ENCODE measurements around the gene CSF2.

The CSF2 gene

DNA sequence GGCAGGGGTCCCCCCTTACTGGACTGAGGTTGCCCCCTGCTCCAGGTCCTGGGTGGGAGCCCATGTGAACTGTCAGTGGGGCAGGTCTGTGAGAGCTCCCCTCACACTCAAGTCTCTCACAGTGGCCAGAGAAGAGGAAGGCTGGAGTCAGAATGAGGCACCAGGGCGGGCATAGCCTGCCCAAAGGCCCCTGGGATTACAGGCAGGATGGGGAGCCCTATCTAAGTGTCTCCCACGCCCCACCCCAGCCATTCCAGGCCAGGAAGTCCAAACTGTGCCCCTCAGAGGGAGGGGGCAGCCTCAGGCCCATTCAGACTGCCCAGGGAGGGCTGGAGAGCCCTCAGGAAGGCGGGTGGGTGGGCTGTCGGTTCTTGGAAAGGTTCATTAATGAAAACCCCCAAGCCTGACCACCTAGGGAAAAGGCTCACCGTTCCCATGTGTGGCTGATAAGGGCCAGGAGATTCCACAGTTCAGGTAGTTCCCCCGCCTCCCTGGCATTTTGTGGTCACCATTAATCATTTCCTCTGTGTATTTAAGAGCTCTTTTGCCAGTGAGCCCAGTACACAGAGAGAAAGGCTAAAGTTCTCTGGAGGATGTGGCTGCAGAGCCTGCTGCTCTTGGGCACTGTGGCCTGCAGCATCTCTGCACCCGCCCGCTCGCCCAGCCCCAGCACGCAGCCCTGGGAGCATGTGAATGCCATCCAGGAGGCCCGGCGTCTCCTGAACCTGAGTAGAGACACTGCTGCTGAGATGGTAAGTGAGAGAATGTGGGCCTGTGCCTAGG lies at the start of gene CSF2:
Gene CSF2, plus strand, starts transcription at position 559 of the 783 bp plus-strand sequence. Its CDS starts 35 bp downstream, at position 594.
- DNase-seq (ENCODE audit: low read depth): no peak

DNA sequence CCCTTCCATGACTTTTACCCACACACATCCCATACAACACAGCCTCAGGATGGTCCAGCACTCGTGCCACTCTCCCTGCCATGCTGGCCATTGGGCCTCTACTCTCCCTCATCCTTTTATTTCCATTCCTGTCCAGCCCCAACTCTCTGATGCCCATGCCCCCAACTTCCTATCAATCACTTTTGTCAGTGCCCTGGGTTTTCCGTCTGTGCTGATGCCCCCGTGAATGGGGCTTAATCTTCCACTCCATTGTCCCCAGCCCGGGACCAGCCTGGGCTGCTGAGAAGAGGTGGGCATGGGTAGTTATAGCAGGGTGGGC lies 49.5 kb upstream of the CSF2 start:
- no peak for DNase-seq (ENCODE audit: low read depth)

- DNase-seq (ENCODE audit: low read depth): no peak
Observed at GRCh38 chr5:132024789-132025402, 48.7 kb upstream of the CSF2 start.

DNA sequence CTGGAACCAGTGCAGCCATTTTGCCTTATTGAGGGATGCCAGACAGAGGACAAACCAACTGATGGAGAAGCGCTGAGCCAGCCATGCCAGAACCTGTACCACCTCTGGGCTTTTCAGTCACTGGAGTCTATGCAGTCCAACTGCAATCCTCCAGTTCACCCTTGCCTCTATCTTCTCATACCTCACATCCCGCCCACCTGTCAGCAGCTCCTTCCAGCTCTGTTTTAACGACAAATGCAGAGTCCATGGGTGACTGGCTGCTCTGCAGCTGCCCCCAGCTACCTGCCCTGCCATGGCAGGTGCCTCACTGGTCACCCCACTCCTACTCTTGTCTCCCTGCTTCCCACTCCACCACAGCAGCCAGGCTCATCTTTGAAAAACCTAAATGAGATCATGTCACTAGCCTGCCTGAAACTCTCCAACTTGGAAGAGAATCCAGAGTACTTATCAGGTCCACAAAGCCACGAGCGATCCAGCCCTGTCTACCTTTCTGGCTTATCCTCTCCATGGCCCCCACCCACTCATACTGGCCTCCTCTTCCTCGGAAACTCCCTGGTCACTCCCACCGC lies 48.1 kb upstream of the CSF2 start:
- no peak for DNase-seq (ENCODE audit: low read depth)

DNA sequence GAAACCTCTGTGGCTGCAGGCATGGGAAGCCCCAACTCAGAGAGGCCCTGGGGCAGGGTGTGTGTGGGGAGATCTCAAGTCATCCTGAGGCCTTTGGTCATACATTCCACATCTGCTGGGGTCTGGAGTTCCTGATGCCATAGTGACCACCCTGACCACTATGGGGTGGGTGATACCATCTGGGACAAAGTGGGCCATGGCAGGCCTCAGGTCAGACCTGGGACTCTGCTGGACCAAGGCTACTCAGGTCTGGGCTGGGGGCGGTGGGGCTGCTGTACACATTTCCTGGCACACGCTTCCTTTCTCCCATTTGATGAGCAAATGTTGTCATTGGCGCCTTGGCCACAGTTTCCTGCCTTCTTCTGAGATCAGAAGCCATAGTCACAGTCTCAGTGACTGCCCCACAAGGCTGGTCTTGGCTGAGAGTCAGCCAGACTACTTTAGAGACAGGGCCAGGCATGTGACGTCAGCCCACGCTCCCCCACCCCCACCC lies 47.0 kb upstream of the CSF2 start:
- no peak for DNase-seq (ENCODE audit: low read depth)

DNA sequence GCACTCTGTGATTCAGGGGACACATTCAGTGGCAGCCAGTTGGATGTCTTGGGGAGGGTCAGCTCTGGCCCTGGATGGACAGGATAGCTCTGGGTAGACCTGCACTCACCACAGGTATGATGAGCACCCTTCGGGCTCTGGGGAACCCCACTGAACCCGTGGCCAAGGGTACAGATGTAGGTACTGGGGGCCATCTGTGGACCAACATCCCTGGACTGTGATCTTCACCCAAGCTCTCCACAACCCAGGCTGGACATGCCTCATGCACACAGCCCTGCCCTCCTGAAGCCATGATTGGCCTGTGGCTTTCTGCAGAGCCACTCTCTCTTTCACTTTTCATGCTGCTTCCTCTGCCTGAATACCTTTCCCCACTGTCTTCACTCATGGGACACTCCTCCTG lies 46.6 kb upstream of the CSF2 start:
- no peak for DNase-seq (ENCODE audit: low read depth)

- no peak for DNase-seq (ENCODE audit: low read depth)
Observed at GRCh38 chr5:132029609-132030330, 43.8 kb upstream of the CSF2 start.

DNA sequence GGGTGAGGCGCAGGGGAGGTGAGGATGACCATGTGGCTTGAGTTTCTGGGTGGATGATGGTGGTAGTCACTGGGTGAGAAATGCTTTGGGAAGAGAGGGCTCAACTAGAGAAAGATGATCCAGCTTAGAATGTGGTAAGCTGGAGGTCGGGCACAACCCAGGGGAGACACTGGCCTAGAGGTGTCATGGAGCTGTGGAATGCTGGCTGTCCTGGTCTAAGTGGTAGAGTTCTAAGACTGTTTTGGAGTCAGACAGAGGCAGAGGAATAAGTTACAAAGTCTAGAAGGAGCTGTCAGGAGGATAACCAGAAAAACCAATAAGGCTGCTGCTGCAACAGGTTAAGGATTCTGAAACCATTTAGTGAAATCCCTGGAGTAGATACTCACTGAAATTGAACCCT lies 43.0 kb upstream of the CSF2 start:
- DNase-seq (ENCODE audit: low read depth): no peak

DNA sequence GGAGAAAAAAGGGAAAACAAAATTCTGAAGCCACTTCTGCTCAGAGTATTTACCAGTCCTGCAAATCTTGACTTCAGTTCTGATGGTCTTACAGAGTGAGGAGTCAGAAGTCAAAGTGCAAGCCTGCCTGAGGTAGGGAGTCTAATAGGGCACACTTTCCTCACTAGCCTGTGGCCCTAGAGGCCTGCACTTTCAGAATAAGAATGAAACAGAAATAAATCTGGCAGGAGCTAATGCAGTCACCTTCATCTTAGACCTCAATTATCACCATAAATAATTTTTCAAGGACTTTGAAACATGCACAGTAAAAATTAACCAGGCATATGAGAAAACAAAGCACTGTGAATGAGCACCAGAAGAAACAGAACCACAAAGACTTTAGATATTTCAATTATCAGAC lies 41.4 kb upstream of the CSF2 start:
- no peak for DNase-seq (ENCODE audit: low read depth)

GRCh38 chr5:132033122-132033521 lies 40.5 kb upstream of the CSF2 start:
- DNase-seq (ENCODE audit: low read depth): no peak

- DNase-seq (ENCODE audit: low read depth): no peak
Observed at GRCh38 chr5:132037353-132037752, 36.2 kb upstream of the CSF2 start.

DNA sequence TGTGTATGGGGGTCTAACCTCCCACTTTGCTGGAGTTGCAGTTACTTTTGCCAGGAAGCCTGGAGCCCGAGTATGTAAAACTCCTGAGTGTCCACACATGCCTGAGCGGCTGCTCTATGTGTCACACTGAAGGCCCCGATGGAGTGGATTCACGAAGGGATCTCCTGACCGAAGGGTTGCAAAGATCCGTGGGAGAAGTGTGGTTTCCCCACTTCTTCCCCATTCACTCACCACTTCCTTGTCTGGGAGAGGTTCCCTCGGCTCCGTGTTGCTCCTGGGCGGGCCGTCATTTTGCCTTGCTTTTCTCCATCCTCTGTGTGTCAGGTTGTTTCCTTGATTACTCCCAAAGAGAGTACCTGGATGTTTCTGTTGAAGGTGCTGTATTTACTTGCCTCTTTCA lies 29.4 kb upstream of the CSF2 start:
- no peak for DNase-seq (ENCODE audit: low read depth)

- no peak for DNase-seq (ENCODE audit: low read depth)
Observed at GRCh38 chr5:132046880-132047299, 26.7 kb upstream of the CSF2 start.

DNA sequence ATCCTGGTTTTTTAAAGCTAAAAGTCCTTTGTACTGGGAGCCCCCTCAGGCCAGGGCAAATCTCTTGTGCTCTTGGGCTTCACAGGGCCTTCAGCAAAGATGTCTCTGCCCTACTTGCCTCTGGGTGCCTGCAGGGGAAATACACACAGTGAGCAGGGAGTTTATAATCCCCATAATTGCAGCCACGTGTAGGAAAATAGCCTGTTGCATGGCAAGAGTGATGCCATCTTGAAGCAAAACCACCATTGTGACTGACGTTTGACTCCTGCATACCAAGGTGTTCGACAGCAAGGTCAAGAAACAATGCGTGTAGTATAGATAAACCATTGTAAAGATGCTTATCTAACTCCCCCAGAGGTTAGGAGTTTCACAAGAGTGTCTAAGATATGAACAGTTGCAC lies 24.5 kb upstream of the CSF2 start:
- DNase-seq (ENCODE audit: low read depth): no peak

GRCh38 chr5:132049559-132049958 lies 24.0 kb upstream of the CSF2 start:
- DNase-seq (ENCODE audit: low read depth): no peak

DNA sequence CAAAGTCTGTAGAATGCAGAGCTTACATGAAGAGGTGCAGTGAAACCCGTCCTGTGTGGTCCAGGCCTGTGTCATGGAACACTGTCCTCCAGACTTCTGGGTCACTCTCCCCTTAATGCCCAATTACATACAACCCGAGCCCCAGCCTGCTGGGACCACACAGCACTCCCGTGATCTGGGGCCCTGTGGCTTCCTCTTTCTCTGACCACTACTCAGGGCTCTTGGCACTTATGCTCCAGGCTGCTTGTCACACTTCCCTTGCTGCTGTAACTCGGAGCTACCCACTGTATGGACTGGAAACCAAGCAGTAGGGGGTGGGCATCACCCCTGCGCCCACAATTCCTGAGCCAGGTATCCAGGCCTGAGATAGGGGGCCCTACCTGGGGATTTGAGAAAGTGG lies 23.5 kb upstream of the CSF2 start:
- DNase-seq (ENCODE audit: low read depth): no peak

GRCh38 chr5:132050661-132051552 lies 22.7 kb upstream of the CSF2 start:
- no peak for DNase-seq (ENCODE audit: low read depth)

DNA sequence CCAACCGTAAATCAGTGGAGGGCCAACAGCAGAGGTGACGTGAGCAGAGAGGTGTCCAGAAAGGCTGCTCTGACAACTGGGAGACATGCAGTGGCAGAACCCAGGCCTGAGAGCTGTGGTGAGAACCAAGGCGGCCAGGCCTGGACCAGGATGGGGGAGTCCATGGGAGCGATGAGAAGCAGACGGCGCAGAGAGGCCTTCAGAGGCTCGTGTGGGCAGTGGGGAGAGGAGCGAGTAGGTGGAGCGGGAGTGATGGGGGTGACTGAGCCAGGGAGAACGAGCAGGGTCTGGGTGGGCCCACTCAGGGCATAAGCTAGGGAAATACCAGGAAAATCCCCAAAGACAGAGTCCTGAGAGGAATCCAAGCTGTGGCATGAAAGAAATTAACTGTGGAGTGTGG lies 21.1 kb upstream of the CSF2 start:
- no peak for DNase-seq (ENCODE audit: low read depth)

GRCh38 chr5:132053483-132053882 lies 20.1 kb upstream of the CSF2 start:
- no peak for DNase-seq (ENCODE audit: low read depth)

- DNase-seq (ENCODE audit: low read depth): no peak
Observed at GRCh38 chr5:132054031-132054696, 19.4 kb upstream of the CSF2 start.

Measured in activated T-helper 1 cell treated with Interleukin-2 at 50 U/mL for 16 hours (primary cell).